RWPE1 (cell line): ENCODE measurements around the gene PCDHGA5.
"Not testable (repeated sequence)": the region's sequence is repeated elsewhere in the genome, so short reads cannot be mapped to it uniquely, and the experiment has no call there.

Source experiments
- CTCF ChIA-PET: fragments of 350-600 bp; sonication (Branson Sonifier 250); formaldehyde crosslinking; extraction: SDS; loops from one replicate; lab custom pipeline; 2021; lab: Yijun Ruan, JAX
- POLR2A ChIA-PET: fragments of 400-600 bp; formaldehyde crosslinking; extraction: SDS; loops from one replicate; lab custom pipeline; 2020; ENCODE audit warnings: antibody characterized with exemption; ENCODE audit not compliant: low non-redundant PET; lab: Yijun Ruan, JAX
- DNase-seq: peaks from one replicate; pipeline ENCODE4 v3.0.0; 2012; ENCODE audit warnings: low spot score
- H3K27ac ChIP-seq: fragments of 450-650 bp; 2 replicates; pipeline ENCODE4 v1.5.1; 2017
- TF ChIP-seq, protein P1 (sequence below): fragments of 450-650 bp; conservative IDR thresholded peaks from 2 replicates; pipeline ENCODE4 v1.5.1; 2017; ENCODE audit warnings: low read depth, mild to moderate bottlenecking

The PCDHGA5 gene

DNA sequence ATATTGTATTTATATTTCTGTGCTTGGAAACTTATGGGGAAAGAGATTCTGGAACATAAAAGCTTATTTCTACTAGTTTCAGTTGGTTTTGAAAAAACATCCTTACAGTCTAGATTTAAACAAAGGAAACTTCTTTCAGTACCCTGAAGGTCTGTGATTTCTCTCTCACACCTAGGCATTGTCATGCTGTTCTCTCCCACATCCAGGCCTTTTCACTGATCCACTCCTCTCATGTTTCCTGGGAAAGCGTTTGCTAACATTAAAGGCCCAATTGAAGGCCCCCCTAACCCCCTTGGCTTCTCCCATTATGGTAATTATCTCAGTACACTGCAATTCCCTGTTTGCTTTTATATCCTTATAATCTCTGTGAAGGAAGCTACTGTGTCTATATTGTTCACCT, 21.2 kb upstream of the PCDHGA5 start:
- POLR2A ChIA-PET = no interaction called here
- CTCF ChIA-PET = interaction anchor here (0.6 to 1.6 kb wide), 3 partner anchors 23 to 674 kb away, joined by 3 to 4 read pairs (median 4); partner anchors contain the start of gene PCDHB11
- DNase-seq = no peak
- H3K27ac ChIP-seq = no peak overlapping the region
- TF ChIP-seq, protein P1, sequence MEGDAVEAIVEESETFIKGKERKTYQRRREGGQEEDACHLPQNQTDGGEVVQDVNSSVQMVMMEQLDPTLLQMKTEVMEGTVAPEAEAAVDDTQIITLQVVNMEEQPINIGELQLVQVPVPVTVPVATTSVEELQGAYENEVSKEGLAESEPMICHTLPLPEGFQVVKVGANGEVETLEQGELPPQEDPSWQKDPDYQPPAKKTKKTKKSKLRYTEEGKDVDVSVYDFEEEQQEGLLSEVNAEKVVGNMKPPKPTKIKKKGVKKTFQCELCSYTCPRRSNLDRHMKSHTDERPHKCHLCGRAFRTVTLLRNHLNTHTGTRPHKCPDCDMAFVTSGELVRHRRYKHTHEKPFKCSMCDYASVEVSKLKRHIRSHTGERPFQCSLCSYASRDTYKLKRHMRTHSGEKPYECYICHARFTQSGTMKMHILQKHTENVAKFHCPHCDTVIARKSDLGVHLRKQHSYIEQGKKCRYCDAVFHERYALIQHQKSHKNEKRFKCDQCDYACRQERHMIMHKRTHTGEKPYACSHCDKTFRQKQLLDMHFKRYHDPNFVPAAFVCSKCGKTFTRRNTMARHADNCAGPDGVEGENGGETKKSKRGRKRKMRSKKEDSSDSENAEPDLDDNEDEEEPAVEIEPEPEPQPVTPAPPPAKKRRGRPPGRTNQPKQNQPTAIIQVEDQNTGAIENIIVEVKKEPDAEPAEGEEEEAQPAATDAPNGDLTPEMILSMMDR = no peak

DNA sequence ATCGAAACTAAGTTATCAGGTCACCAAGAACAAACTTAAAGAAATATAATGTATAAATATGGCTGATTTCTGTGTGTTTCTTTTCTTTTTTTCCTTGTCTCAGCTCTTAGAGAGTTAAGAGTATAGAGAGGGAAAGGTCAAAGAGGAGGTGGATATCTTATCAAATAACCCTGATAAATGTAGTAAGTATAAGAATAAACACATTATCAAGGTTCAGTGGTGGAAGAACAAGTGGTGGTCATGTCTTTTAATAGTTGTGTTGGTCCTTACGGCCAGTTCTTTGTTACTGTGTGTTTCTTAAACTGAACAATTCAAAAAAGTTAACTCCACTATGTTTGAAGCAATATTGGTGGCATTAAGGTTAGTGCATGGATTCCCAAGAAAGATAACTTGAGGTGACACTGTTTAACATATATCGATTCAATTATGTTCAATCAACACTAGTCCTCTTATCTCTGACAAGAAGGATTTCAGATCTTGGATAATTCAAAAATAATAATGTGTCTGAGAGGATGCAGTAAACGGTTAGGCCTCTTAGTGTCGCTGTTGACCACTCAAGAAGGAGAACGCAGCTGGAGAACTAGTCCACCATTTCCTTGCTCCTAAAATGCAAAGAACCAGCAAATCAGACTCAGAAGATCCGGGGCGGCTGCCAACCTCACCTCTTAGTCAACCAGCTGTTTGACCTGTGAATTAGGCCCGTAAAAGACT, 20.6 kb upstream of the PCDHGA5 start, which contains the start of gene PCDHGA3:
Gene PCDHGA3, plus strand, starts transcription at position 588 of the 711 bp plus-strand sequence. CDS start 205 bp downstream, outside the sequence.
- CTCF ChIA-PET = interaction anchor here (0.6 to 1.6 kb wide), 6 partner anchors 11 to 191 kb away, joined by 3 to 8 read pairs (median 4); partner anchors contain the start of genes PCDHB11, PCDHGA4 and PCDHGB7
- DNase-seq = no peak
- POLR2A ChIA-PET = no interaction called here
- TF ChIP-seq, protein P1 = peak; percentile 24; the same call in 1 of the 2 replicates
- H3K27ac ChIP-seq = no peak within 1 kb of the TSS

DNA sequence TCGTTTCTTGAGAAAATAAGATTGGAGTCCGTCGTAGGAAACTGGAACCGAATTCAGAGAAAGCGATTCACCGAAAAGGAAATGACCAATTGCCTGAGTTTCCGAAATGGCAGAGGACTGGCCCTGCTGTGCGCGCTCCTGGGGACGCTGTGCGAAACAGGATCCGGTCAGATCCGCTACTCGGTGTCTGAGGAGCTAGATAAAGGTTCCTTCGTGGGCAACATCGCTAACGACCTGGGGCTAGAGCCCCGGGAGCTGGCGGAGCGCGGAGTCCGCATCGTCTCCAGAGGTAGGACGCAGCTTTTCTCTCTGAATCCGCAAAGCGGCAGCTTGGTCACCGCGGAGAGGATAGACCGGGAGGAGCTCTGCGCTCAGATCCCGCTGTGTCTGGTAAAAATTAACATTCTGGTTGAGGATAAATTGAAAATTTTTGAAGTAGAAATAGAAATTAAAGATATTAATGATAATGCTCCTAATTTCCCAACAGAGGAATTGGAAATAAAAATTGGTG, 20.0 kb upstream of the PCDHGA5 start:
- DNase-seq = no peak
- ChIA-PET CTCF (interaction anchor here (0.7 to 1.6 kb wide), 5 partner anchors 11 to 191 kb away, joined by 3 to 8 read pairs (median 4); partner anchors contain the start of genes PCDHGA4 and PCDHGB7), POLR2A (no interaction called here)
- H3K27ac ChIP-seq = no peak overlapping the region
- TF ChIP-seq, protein P1 = no peak

DNA sequence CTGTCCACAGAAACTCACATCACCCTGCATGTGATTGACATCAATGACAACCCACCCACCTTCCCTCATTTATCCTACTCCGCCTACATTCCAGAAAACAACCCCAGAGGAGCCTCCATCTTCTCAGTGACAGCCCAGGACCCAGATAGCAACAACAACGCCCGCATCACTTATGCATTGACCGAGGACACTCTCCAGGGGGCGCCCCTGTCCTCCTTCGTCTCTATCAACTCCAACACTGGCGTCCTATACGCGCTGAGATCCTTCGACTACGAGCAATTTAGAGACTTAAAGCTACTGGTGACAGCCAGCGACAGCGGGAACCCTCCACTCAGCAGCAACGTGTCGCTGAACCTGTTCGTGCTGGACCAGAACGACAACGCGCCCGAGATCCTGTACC, 18.6 kb upstream of the PCDHGA5 start:
- ChIA-PET CTCF (no interaction called here), POLR2A (no interaction called here)
- TF ChIP-seq, protein P1 = no peak
- no peak overlapping the region for H3K27ac ChIP-seq
- no peak for DNase-seq

DNA sequence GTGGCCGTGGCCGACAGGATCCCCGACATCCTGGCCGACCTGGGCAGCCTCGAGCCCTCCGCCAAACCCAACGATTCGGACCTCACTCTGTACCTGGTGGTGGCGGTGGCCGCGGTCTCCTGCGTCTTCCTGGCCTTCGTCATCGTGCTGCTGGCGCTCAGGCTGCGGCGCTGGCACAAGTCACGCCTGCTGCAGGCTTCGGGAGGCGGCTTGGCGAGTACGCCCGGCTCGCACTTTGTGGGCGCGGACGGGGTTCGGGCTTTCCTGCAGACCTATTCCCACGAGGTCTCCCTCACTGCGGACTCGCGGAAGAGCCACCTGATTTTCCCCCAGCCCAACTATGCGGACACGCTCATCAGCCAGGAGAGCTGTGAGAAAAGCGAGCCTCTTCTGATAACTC, 17.9 kb upstream of the PCDHGA5 start:
- CTCF ChIA-PET = interaction anchor here (0.6 kb wide), 1 partner anchor 1682 kb away, joined by 3 read pairs; no protein-coding TSS in a partner anchor
- DNase-seq, H3K27ac ChIP-seq, POLR2A ChIA-PET: not testable (repeated sequence)

DNA sequence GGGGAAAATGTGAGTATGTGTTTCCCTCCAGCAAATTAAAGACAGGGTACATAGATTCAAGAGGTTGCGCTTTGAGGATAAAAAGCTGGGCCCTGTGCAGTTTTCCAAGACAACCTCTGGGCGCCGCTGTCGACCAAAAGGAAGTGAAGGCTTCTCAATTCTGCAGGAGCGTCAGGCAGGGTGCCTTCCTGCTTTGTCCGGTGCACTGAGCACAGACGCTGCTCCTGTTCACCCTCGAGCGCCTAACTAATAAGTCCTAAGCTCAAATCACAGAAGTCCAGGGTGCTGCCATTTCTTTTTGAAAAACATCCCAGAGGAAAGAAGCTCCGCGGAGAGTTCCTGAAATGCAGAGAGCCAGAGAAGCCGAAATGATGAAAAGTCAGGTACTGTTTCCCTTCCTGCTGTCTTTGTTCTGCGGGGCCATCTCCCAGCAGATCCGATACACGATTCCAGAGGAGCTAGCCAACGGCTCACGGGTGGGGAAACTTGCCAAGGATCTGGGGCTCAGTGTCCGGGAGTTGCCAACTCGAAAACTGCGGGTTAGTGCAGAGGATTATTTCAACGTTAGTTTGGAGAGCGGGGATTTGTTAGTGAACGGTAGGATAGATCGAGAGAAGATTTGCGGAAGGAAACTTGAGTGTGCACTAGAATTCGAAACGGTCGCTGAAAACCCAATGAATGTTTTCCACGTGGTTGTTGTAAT, 13.9 kb upstream of the PCDHGA5 start, which contains the start of gene PCDHGB1:
Gene PCDHGB1, plus strand, starts transcription at position 183 of the 703 bp plus-strand sequence. Its CDS starts 162 bp downstream, at position 345.
- peak; percentile 35 for DNase-seq
- CTCF ChIA-PET = interaction anchor here (0.6 to 1.2 kb wide), 9 partner anchors 10 to 311 kb away, joined by 3 to 4 read pairs (median 3); partner anchors contain the start of genes PCDHB10, PCDHB11, PCDHGB2 and PCDHGB3
- TF ChIP-seq, protein P1 = peak; percentile 22; the same call in 1 of the 2 replicates
- no peak within 1 kb of the TSS for H3K27ac ChIP-seq
- POLR2A ChIA-PET = interaction anchor here (0.7 kb wide), 1 partner anchor 29 kb away, joined by 3 read pairs; the partner anchor contains the start of gene TAF7
